ENCODE measurements around the gene ADAMTS13.
A peak's percentile ranks its signal among the peaks of the same experiment; 100 is the strongest.
"Not testable (repeated sequence)": the region's sequence is repeated elsewhere in the genome, so short reads cannot be mapped to it uniquely, and the experiment has no call there.

ADAMTS13 gene

DNA sequence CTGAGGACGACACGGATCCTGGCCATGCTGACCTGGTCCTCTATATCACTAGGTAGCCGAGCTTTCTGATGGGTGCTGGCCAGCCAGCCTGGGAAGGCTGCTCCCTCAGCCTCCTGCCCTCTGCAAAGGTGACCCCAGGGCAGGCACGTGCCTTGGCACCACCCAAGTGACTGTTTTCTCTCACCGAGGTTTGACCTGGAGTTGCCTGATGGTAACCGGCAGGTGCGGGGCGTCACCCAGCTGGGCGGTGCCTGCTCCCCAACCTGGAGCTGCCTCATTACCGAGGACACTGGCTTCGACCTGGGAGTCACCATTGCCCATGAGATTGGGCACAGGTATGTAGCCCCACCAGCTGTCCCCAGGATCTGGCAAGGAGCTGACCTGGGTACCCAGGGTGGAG is 3.8 kb downstream of the ADAMTS13 start:
- DNase-seq = no peak

DNA sequence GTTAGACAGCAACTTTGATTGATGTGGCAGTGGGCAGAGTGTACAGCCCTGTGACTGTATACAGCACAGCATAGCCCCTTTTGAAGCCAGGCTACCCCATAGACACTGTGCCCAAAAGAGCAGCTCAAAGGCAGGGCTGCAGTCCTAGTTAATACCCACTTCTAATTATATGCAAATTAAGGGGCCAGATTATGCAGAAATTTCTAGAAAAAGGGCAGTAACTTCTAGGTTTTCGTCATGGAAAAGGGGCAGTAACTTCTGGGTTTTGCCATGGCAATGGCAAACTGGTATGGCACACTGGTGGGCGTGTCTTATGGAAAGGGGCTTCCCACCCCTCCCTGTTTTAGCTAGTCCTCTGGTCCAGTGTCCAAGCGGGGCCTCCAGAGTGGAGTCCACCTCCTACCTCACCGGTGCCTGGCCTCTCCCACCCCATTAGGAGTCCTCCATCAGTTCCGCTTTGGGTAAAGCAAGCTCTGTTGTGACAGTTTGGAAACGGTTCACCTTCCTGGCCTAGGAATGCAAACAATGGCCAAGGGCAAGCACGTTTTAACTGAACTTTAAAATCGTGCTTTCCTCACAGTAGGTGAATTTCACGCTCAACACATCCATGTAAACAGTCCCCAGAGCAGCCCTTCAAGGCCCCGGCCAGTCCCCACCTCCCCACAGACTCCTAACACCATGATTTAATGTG is 5.6 kb downstream of the ADAMTS13 start:
- DNase-seq = no peak

DNA sequence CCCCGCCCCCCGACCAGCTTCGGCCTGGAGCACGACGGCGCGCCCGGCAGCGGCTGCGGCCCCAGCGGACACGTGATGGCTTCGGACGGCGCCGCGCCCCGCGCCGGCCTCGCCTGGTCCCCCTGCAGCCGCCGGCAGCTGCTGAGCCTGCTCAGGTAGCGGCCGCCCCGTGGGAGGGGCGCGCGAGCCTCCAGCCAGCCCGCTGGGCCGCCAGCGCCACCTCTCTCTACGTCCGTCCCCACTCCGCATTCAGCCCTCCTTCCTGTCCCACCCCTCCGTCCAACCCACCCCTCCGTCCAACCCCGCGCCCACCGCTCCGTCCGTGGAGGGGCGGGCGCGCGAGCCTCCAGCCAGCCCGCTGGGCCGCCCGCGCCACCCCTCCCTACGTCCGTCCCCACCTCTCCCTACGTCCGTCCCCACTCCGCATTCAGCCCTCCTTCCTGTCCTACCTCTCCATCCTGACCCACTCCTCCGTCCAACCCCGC is 6.5 kb downstream of the ADAMTS13 start:
- peak in 1 of 2 experiments; percentile 65 for DNase-seq

DNA sequence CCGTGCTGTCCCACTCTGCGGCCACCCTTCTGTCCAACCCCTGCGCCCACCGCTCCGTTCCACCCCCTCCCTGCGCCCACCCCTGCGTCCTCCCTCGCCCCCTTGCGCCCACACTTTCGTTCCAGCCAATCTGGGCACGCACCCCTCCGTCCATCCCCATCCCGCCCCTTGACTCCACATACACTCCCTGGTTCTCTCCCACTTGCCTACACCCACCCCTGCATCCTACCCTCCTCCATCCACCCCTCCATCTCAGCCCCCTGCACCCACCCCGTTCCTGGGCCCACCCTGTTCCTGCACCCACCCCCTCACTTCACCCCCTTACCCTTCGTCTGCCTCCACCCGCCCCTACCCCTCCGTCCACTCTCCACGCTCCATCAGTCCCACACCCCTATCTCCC is 7.0 kb downstream of the ADAMTS13 start:
- DNase-seq = no peak

DNA sequence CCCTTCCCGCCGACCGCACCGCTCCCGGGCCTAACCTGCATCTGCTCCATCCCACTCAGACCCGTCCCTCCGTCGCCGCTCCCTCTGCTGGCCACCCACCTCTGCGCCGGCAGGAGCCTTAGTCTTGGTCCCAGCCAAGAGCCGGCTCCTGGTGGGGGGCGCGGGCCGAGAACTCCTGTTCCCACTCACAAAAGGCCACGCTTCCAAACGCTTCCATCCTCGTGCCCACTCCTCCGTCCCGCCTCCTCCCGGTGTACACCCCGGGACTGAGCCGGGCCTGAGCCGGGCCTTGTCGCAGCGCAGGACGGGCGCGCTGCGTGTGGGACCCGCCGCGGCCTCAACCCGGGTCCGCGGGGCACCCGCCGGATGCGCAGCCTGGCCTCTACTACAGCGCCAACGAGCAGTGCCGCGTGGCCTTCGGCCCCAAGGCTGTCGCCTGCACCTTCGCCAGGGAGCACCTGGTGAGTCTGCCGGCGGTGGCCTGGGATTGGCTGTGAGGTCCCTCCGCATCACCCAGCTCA is 7.5 kb downstream of the ADAMTS13 start:
- no peak for DNase-seq

DNA sequence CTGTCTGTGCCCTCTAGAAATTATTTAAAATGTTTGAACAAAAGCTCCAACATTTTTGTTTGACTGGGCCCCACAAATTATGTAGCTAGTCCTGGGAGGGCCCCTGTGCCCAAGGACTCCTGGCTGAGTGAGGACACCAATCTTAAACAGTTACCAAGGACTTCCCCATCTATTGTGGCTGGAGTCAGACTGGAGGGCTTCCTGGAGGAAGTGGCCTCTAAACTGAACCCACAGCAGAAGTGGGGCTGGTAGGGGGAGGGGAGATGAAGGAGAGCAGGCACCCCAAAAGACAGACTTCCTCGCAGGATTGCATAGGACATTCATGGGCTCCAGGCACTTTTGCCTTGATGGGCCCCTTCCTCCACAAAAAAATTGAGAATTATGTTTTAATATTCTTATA is 8.1 kb downstream of the ADAMTS13 start:
- no peak for DNase-seq

DNA sequence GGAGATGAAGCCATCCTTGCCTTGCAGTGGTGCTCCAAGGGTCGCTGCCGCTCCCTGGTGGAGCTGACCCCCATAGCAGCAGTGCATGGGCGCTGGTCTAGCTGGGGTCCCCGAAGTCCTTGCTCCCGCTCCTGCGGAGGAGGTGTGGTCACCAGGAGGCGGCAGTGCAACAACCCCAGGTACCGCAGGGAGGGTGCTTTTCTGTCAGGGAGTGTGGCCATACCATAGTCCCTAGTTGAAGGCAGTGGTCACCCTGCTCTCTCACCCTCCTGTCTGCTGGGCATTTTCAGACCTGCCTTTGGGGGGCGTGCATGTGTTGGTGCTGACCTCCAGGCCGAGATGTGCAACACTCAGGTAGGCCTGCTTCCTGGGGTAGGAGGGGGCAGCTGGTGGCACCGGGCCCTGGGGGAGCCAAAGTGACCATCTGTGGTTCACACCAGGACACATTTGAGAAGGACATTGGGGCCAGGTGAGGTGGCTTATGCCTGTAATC is 11.2 kb downstream of the ADAMTS13 start:
- DNase-seq = no peak

DNA sequence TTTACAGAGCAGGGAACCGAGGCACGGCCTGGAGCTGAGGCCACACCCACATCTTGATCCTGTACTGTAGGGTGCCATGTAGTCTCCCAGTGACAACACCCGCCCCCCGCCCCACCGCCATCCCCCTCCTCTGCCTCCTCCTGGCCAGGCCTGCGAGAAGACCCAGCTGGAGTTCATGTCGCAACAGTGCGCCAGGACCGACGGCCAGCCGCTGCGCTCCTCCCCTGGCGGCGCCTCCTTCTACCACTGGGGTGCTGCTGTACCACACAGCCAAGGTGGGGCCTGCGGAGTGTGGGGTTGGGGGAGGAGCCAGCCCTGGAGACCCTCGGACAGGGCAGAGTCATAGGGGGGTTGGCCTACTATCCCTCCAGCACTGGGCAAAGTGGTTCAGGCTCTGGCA is 14.5 kb downstream of the ADAMTS13 start:
- no peak for DNase-seq

DNA sequence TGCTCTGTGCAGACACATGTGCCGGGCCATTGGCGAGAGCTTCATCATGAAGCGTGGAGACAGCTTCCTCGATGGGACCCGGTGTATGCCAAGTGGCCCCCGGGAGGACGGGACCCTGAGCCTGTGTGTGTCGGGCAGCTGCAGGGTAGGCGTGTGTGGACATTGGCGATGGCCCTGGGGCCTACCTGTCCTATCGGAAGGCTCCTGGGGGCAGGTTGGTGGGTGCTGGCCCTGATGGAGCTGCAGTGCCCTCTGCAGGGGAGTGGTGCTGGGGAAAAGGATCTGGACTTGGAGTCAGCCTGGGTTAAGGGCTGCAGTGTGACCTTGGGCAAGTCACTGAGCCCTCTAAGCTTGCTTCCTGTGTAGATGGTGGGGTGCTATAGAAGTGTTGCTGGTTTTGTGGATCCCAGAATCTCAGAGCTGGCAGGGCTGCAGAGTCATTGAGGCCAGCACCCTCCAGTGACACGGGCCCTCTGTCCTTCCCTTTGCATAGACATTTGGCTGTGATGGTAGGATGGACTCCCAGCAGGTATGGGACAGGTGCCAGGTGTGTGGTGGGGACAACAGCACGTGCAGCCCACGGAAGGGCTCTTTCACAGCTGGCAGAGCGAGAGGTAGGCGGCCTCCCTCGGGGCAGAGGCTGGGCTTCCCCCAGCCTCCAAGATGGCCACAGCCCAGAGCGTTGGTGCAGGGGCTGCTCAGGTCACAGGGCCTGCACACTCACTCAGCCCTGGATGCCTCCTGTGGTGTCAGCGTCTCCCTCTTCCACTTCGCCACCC is 15.8 kb downstream of the ADAMTS13 start:
- no peak for DNase-seq

DNA sequence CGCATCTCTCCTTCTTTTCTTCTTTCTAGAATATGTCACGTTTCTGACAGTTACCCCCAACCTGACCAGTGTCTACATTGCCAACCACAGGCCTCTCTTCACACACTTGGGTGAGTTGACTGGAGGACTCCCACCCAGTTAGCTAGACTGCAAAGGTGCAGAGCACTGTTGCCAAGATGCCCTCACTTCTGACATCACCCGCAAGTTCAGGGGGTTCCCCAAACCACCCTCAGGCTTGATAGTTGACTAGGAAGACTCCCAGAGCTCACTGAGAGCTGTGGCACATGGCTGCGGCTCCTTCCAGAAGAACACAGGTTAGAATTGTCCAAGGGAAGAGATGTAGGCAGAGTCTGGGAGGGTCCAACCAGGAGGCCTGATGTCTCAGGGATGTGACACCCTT is 17.2 kb downstream of the ADAMTS13 start:
- no peak for DNase-seq

DNA sequence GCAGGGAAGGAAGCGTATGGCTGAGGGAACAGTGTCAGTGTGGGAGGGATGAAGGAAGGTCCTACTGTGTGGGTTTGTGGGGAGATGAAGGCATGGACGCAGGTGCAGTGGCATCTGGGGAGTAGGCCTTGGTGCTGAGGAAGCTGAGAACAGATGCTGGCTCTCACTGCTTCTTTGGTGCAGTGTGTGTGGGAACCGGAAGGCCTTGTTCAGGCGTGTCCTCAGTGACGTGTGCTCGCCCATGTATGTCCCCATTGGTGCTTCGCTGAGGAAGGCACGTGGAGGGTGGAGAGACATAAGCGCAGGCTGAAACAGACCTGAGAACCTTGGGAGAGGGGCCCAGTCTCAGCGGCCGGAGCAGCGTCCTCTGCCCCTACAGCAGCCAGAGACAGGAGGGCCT is 18.7 kb downstream of the ADAMTS13 start:
- DNase-seq = no peak

DNA sequence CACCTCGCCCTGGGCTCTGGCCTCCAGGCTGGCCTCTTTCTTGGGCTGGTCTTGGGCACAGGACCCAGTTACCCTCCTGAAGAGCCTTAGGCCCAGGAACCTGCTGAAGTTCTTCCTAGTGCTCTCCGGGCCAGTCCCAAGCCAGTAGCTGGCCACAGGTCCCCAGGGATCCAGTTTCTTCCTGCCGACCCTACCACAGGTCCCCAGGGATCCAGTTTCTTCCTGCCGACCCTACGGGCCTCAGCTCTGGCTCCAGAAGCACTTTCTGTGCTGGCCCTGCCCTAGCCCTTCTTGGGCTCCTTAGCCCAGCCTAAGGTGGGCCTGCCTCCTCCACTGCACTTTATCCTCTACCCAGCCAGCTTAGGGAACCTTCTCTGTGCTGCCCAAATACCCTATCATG is 19.4 kb downstream of the ADAMTS13 start:
- DNase-seq = no peak

DNA sequence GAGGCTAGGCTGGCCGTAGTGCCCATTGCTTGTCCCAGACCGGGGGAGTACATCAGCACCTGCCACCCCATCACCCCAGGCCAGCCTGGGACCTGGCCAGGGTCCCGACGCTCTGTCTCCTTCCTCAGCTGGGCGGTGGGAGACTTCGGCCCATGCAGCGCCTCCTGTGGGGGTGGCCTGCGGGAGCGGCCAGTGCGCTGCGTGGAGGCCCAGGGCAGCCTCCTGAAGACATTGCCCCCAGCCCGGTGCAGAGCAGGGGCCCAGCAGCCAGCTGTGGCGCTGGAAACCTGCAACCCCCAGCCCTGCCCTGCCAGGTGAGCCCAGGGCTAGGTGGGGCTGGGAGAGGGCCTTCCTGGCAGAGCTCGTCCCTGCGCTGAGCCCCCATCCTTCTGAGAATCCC is 21.1 kb downstream of the ADAMTS13 start:
- no peak for DNase-seq

DNA sequence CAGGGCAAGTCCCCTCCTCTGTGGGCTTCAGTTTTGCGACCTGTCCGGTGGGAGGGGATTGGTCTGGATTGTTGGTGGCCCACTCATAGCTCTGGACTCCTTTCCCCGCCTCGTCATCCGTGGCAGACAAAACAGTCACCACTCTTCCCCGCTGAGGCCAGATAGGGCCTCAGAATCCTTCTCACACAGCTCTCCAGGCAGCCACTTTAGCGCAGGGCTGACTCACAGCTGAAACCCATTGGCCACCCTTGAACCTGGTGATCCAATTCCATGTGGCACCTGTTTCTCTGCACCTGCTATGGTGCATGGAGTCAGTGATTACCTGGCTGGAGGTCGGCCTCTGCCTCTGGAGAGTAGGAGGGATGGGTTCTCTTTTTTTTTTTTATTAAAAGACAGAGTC is 21.8 kb downstream of the ADAMTS13 start:
- no peak for DNase-seq

DNA sequence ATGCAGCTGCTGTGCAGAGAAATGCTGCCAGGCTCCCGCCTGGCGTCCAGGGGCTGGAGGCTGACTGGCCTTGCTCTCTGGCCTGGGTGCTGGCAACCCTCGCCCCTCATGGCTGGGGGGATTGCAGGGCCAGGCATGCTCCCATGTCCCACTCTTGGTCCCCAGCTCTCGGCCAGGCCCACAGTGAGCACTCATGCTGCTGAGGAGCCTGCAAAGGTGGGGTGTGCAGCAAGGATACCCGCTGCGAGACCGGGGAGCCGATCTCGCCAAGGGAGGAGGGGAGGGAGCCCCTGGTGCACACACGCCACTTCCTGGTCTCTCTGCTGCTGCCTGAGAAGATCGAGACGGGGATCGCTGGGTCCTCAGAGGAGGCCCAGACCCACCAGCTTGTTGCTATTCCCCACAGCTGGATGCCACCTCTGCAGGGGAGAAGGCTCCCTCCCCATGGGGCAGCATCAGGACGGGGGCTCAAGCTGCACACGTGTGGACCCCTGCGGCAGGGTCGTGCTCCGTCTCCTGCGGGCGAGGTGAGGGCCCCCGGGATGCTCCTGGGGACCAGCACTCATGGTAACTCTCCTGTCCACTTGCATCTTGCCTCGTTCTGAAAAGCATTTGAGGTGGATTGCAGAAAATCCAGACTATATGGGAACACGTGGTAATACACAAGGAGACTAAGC is 23.3 kb downstream of the ADAMTS13 start:
- DNase-seq = no peak

DNA sequence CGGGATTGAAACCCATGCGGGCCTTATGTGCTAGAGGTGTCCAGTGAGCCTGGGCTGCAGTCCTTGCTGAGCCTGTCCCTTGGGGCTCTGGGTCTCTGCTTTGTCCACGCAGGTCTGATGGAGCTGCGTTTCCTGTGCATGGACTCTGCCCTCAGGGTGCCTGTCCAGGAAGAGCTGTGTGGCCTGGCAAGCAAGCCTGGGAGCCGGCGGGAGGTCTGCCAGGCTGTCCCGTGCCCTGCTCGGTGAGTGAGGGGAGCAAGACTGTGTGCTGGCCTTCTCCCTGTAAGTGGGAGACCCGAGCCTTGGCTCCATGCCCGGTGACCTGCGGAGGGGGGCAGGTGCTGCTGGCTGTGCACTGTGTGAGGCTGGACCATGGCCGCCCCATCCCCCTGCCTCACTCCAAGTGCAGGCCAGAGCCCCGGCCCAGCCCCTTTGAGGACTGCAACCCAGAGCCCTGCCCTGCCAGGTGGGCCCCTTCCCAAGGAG is 26.4 kb downstream of the ADAMTS13 start:
- no peak for DNase-seq

DNA sequence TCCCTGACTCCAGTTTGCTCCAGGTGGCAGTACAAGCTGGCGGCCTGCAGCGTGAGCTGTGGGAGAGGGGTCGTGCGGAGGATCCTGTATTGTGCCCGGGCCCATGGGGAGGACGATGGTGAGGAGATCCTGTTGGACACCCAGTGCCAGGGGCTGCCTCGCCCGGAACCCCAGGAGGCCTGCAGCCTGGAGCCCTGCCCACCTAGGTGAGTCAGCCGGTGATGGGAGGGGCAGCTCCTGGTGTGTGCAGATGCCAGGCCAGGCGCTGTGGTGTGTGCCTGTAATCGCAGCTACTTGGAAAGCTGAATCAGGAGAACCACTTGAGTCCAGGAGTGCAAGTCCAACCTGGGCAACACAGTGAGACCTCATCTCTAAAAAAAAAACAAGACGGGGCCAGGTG is 27.6 kb downstream of the ADAMTS13 start:
- no peak for DNase-seq

DNA sequence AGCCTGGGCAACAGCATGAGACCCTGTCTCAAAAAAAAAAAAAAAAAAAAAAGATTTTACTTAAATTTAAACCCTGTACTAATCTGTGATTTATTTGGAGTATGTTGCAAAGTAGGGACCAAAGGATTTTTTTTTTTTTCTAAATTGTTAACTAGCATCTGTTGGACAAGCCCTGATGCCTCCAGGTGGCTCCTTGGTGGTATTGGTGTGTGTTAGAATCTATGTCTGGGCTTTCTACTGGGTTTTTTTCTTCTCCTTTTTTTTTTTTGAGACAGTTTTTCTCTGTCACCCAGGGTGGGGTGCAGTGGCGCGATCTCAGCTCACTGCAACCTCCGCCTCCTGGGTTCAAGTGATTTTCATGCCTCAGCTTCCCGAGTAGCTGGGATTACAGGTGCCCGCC is 29.7 kb downstream of the ADAMTS13 start:
- not testable (repeated sequence) for DNase-seq

DNA sequence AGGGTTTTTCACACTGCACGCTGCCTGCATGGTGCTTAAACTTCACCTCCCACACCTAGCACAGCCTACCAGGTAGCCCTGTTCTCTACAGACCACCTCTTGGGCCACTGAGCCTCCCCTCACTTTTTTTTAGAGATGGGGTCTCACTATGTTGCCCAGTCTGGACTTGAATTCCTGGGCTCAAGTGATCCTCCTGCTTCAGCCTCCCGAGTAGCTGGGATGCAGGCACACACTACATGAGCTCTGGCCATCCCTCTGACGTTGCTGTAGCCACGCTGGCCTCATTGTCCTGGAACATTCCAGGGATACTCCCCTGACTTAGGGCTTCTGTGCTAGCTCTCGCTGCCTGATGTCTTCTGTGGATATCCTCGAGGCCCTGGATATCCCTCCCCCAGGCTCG is 30.4 kb downstream of the ADAMTS13 start:
- DNase-seq = no peak

DNA sequence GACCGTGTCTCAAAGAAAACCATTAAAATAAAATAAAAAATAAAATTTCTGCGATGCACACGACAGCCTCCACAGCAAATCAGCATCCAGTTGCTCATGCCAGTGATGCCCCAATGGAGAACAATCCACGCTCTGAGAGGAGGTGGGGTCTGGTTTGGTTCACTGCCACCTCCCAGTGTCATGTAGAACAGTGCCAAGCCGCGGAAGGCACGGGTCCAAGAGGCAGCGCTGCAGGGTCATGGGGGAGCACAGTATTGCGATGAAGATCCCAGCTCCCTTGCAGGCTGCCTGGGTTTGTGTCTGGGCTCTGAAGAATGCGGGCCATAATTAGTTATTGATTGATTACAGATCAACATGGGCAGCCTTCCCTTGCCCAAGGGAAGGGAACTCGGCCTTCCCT is 31.5 kb downstream of the ADAMTS13 start:
- no peak for DNase-seq

DNA sequence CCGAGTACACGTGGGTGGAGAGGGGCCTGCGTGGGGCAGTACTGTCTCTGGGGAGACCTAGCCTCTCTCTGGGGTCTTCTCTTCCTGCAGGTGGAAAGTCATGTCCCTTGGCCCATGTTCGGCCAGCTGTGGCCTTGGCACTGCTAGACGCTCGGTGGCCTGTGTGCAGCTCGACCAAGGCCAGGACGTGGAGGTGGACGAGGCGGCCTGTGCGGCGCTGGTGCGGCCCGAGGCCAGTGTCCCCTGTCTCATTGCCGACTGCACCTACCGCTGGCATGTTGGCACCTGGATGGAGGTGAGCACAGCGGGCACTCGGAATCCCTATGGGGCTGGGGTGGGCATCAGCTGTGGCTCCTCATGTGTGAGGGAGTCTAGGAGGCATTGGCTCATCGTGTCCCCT is 32.2 kb downstream of the ADAMTS13 start:
- DNase-seq = no peak

DNA sequence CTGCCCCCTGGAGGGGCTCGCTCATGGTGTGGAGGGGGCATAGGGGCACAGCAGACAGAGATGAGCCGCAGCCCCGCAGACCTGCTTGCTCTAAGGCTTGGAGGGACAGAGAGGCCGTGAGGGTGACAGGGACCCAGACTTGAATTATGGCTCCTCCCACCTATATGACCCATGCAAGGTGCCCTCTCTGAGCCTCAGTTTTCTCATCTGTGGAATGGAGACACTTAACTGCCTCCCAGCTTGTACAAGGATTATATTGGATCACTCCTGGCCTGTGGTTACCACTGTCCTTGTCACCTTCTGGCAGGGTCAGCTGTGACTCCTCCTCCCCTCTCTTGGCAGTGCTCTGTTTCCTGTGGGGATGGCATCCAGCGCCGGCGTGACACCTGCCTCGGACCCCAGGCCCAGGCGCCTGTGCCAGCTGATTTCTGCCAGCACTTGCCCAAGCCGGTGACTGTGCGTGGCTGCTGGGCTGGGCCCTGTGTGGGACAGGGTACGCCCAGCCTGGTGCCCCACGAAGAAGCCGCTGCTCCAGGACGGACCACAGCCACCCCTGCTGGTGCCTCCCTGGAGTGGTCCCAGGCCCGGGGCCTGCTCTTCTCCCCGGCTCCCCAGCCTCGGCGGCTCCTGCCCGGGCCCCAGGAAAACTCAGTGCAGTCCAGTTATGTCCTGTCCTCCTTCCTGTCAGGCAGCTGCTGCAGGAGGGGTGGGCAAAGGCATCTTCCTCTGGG is 32.9 kb downstream of the ADAMTS13 start:
- no peak for DNase-seq

DNA sequence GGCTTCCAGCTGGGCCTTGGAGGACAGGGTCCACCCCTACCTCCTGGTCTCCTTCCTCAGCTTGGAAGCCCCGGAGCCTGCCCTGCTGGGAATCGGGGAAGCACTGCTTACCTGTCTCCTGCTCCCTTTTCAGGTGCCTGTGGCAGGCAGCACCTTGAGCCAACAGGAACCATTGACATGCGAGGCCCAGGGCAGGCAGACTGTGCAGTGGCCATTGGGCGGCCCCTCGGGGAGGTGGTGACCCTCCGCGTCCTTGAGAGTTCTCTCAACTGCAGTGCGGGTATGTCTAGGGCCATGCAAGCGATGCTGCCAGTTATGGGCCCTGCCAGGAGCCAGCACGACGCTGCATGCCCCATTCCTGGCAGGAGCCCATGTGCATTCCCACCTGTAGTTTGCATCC is 33.8 kb downstream of the ADAMTS13 start:
- no peak for DNase-seq
